ENCODE measurements around the gene PARD3.

The PARD3 gene

GRCh38 chr10:34327184-34327583 lies 487.9 kb downstream of the PARD3 start:
- no peak for DNase-seq

- DNase-seq, result no peak
These were observed 491.9 kb downstream of the PARD3 start for GRCh38 chr10:34323192-34323591.

- DNase-seq, result no peak
These were observed 494.8 kb downstream of the PARD3 start for GRCh38 chr10:34320265-34320664.

- DNase-seq, result no peak
These were observed 495.8 kb downstream of the PARD3 start for GRCh38 chr10:34319197-34319846.

- no peak for DNase-seq
These were observed 498.9 kb downstream of the PARD3 start for GRCh38 chr10:34316154-34316553.

- DNase-seq, result no peak
These were observed 500.6 kb downstream of the PARD3 start for GRCh38 chr10:34314457-34314856.

GRCh38 chr10:34313888-34314287 lies 501.2 kb downstream of the PARD3 start:
- DNase-seq, result no peak

- no peak for DNase-seq
These were observed 501.7 kb downstream of the PARD3 start for GRCh38 chr10:34313353-34313752.

GRCh38 chr10:34311679-34312078 lies 503.4 kb downstream of the PARD3 start:
- DNase-seq, result no peak

GRCh38 chr10:34310234-34310633 lies 504.9 kb downstream of the PARD3 start:
- DNase-seq, result no peak

GRCh38 chr10:34305189-34305588 lies 509.9 kb downstream of the PARD3 start:
- DNase-seq, result no peak

- DNase-seq, result no peak
These were observed 512.1 kb downstream of the PARD3 start for GRCh38 chr10:34303022-34303421.

- DNase-seq, result no peak
These were observed 515.9 kb downstream of the PARD3 start for GRCh38 chr10:34299105-34299611.

- DNase-seq, result no peak
These were observed 516.7 kb downstream of the PARD3 start for GRCh38 chr10:34298346-34298818.

- no peak for DNase-seq
These were observed 517.4 kb downstream of the PARD3 start for GRCh38 chr10:34297541-34298345.

GRCh38 chr10:34295142-34295548 lies 520.0 kb downstream of the PARD3 start:
- DNase-seq, result no peak

- DNase-seq, result no peak
These were observed 521.0 kb downstream of the PARD3 start for GRCh38 chr10:34294137-34294536.

- DNase-seq, result no peak
These were observed 522.4 kb downstream of the PARD3 start for GRCh38 chr10:34292675-34293074.

- no peak for DNase-seq
These were observed 522.9 kb downstream of the PARD3 start for GRCh38 chr10:34292194-34292565.

- no peak for DNase-seq
These were observed 523.5 kb downstream of the PARD3 start for GRCh38 chr10:34291466-34292193.

- no peak for DNase-seq
These were observed 524.5 kb downstream of the PARD3 start for GRCh38 chr10:34290412-34291081.

GRCh38 chr10:34288634-34289033 lies 526.5 kb downstream of the PARD3 start:
- DNase-seq, result no peak

Measured in effector CD8-positive, alpha-beta T cell (primary cell).